ENCODE measurements around the gene RACGAP1. TPM values are rescaled to one million over a fixed set of nuclear protein-coding genes. Genes with fewer than 3 reads are reported as not detected.

RACGAP1 gene
- total RNA-seq, 1 donor from 2014 or later: 18.8 TPM

DNA sequence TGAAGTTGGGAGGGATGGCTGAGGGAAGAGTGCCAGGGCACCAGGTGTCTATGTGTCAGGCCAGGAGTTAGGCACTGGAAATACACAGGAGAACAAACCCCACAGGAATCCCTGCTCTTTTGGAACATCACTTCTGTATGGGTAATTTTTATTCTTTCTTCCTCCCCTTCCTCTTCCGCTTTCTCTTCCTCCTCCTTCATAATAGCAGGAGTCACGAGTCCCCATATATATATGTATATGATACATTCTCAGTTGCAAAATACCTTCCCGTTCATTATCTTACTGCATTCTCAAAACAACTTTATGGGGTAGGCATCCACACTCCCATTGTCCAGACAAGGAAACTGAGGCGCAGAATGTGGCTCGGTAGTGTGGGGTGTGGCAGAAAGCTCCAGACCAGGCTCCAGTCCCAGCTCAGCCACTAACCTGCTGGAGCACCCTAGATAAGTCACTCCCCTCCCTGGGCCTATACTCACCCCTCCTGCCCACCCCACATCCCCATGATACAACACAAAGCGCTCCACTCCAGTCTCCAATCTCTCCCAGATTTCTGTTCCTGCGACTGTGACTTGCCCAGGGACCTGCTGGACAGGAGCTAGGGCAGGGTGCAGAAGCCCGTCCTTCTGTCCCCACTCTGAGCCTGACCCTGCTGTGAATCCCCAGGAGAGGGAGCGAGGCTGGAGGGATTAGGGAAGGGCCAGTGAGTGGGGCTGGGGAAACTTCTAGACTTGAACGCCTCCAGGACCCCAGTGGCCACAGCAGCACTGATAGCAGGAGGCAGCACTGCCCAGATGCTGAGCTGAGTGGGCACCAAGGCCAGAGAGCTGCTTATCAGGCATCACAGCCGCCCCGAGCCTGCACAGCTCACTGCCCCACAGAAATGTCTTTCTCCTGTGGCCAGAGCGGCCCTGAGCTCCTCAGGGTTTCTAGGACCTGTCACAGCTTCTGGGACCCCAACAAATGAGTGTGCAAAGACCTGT, 76.1 kb downstream of the RACGAP1 start:
- no peak overlapping the region for H3K9ac ChIP-seq (ENCODE audit: low read length)
- TF ChIP-seq, protein P1, sequence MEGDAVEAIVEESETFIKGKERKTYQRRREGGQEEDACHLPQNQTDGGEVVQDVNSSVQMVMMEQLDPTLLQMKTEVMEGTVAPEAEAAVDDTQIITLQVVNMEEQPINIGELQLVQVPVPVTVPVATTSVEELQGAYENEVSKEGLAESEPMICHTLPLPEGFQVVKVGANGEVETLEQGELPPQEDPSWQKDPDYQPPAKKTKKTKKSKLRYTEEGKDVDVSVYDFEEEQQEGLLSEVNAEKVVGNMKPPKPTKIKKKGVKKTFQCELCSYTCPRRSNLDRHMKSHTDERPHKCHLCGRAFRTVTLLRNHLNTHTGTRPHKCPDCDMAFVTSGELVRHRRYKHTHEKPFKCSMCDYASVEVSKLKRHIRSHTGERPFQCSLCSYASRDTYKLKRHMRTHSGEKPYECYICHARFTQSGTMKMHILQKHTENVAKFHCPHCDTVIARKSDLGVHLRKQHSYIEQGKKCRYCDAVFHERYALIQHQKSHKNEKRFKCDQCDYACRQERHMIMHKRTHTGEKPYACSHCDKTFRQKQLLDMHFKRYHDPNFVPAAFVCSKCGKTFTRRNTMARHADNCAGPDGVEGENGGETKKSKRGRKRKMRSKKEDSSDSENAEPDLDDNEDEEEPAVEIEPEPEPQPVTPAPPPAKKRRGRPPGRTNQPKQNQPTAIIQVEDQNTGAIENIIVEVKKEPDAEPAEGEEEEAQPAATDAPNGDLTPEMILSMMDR (IDR thresholded peaks at IDR 0.05; ENCODE audit: insufficient read depth, low read depth, low read length): no peak
- TF ChIP-seq EZH2 (IDR thresholded peaks at IDR 0.05; ENCODE audit: insufficient read depth, low read length): no peak
- H3K27me3 Mint-ChIP-seq (ENCODE audit: low read depth, unreplicated experiment): peaks cover 49% of the 10 kb centered on the region
- H3K4me1 ChIP-seq (ENCODE audit: insufficient read depth, low read length): peaks cover 3% of the 10 kb centered on the region
- H3K27ac ChIP-seq (ENCODE audit: low read depth, low read length): no peak overlapping the region
- no peak overlapping the region for H3K27ac Mint-ChIP-seq (ENCODE audit: unreplicated experiment)
- H3K36me3 Mint-ChIP-seq (ENCODE audit: low read depth, unreplicated experiment): no peaks in the 10 kb centered on the region
- no peaks in the 10 kb centered on the region for H3K36me3 ChIP-seq (ENCODE audit: insufficient read depth, low read length)
- FAIRE-seq (no peak), DNase-seq (ENCODE audit: low read depth) (no peak)
- no peak overlapping the region for H3K4me3 ChIP-seq (ENCODE audit: insufficient read depth, low read depth, low read length)
- peaks cover 3% of the 10 kb centered on the region for H3K4me1 Mint-ChIP-seq (ENCODE audit: low read depth, unreplicated experiment)
- H2AFZ ChIP-seq (ENCODE audit: low read depth, low read length): no peak overlapping the region
- H3K79me2 ChIP-seq (ENCODE audit: insufficient read depth, low read length): no peaks in the 10 kb centered on the region
- H4K20me1 ChIP-seq (ENCODE audit: insufficient read depth, low read length): no peaks in the 10 kb centered on the region
- H3K27me3 ChIP-seq (ENCODE audit: insufficient read depth, low read length): peaks cover 12% of the 10 kb centered on the region
- H3K4me2 ChIP-seq (ENCODE audit: low read length): no peak overlapping the region
- no peaks in the 10 kb centered on the region for H3K9me3 ChIP-seq (ENCODE audit: insufficient read depth, low read depth, low read length)
- no peak overlapping the region for H3K4me3 Mint-ChIP-seq (ENCODE audit: unreplicated experiment)
- H3K9me3 Mint-ChIP-seq (ENCODE audit: unreplicated experiment): no peaks in the 10 kb centered on the region

DNA sequence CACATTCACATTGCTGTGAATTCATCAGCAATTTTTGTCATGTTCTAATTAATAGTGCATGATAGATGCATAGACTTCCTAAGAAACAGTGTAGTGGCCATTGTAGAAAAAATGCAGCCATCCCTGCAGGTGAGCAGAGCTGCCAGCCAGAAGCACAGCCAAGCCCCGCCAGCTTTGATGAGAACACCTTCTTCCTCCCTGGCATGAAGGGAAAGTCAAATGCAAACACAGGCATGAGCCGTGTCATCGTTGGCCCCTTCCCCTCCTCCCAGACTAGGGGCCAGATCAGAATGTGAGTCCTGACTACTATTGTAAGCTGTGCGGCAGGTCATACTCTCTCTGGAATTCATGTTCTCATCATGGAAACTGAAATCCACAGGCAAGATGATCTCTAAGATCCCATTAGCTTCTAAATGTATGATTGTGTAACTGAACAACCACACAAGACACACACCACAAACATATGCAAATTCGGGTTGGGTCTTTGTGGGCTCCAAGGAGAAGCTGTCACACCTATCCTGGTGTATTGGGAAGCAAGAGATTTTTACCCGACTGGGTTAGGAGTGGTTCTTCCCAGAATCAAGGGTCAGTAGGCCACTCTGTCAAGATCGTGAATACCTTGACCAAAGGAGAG, 77.6 kb downstream of the RACGAP1 start:
- peaks cover 3% of the 10 kb centered on the region for H3K4me1 Mint-ChIP-seq (ENCODE audit: low read depth, unreplicated experiment)
- no peak overlapping the region for H3K4me3 Mint-ChIP-seq (ENCODE audit: unreplicated experiment)
- Histone ChIP-seq H3K27ac (ENCODE audit: low read depth, low read length) (no peak overlapping the region), H4K20me1 (ENCODE audit: insufficient read depth, low read length) (no peaks in the 10 kb centered on the region), H3K4me1 (ENCODE audit: insufficient read depth, low read length) (peaks cover 3% of the 10 kb centered on the region), H3K27me3 (ENCODE audit: insufficient read depth, low read length) (peaks cover 4% of the 10 kb centered on the region), H3K9ac (ENCODE audit: low read length) (no peak overlapping the region), H3K36me3 (ENCODE audit: insufficient read depth, low read length) (no peaks in the 10 kb centered on the region), H3K9me3 (ENCODE audit: insufficient read depth, low read depth, low read length) (no peaks in the 10 kb centered on the region), H2AFZ (ENCODE audit: low read depth, low read length) (no peak overlapping the region), H3K79me2 (ENCODE audit: insufficient read depth, low read length) (no peaks in the 10 kb centered on the region), H3K4me2 (ENCODE audit: low read length) (no peak overlapping the region), H3K4me3 (ENCODE audit: insufficient read depth, low read depth, low read length) (no peak overlapping the region)
- H3K9me3 Mint-ChIP-seq (ENCODE audit: unreplicated experiment): no peaks in the 10 kb centered on the region
- H3K27ac Mint-ChIP-seq (ENCODE audit: unreplicated experiment): no peak overlapping the region
- H3K27me3 Mint-ChIP-seq (ENCODE audit: low read depth, unreplicated experiment): peaks cover 51% of the 10 kb centered on the region
- H3K36me3 Mint-ChIP-seq (ENCODE audit: low read depth, unreplicated experiment): no peaks in the 10 kb centered on the region
- no peak for FAIRE-seq
- DNase-seq (ENCODE audit: low read depth): no peak
- TF ChIP-seq EZH2 (IDR thresholded peaks at IDR 0.05; ENCODE audit: insufficient read depth, low read length): no peak
- TF ChIP-seq, protein P1 (IDR thresholded peaks at IDR 0.05; ENCODE audit: insufficient read depth, low read depth, low read length): no peak

Data from astrocyte (in vitro differentiated cells and primary cell).